ENCODE results near the gene RBM43. TPM values are rescaled to one million over a fixed set of nuclear protein-coding genes. Genes with fewer than 3 reads are reported as not detected.
"Not testable (repeated sequence)": the region's sequence is repeated elsewhere in the genome, so short reads cannot be mapped to it uniquely, and the experiment has no call there.

RBM43 gene
- 10 to 100 TPM in 4 of 5 experiments, 1 to 10 TPM in 1; 6.4 to 19.2 (median 15.7) TPM for total RNA-seq
- 1 to 10 TPM; 4.9 to 6.0 TPM for polyA plus RNA-seq
- total RNA-seq, result 16.8 reads per million, percentile 46 among the genes with 10 or more reads in this experiment

DNA sequence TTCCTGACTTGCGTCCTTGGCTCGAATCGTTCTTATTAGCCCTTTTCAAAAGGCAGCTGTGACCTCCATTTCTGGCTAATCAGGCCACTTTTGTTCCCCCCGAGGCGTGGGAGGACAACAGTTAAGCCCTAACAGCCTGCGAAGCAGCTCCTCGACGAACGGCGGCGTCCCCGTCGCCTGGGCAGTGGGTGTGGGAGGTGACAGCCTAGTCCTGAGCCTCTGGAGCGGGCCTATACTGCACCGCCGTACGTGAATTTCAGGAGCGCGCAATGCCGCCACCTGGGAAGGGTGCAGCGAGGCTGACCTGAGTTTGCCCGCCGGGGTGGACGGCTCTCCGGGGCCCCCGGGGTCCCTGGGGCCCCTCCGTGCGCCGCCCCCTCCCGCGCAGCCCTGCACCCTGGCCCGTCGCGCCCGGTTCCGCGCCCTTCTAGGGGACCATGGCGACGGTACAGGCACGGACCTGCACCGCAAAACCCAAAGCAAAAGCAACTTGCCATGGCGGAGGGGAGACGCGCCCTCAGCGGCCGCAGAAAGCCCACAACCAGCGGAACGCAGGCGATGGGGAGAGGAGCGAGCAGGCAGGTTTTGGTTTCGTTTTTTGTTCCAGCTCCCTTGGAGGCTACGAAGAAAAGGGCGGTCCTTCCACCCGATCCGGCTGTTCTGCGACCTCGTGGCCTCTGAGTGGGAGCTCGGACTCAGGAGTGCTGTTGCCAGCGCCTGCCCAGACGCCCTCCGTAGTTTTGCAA is at the start of gene RBM43:
RBM43 (minus strand) TSS at position 633 of the 746 bp plus-strand sequence; CDS start at position 497, 136 bp downstream.
- Histone ChIP-seq H3K9me3 (ENCODE audit: control insufficient read depth in 2 of 3, low read length in 3 of 3) (no peaks in the 10 kb centered on the region), H3K4me1 (ENCODE audit: control insufficient read depth in 2 of 2, insufficient read depth in 2 of 2, low read length in 2 of 2) (no peaks in the 10 kb centered on the region), H3K36me3 (ENCODE audit: control insufficient read depth in 2 of 3, insufficient read depth in 3 of 3, low read length in 3 of 3) (peaks cover 0 to 4% (median 0%) of the 10 kb centered on the region in 3 experiments), H3K4me3 (ENCODE audit: low read length) (peak within 1 kb of the TSS; percentile 87), H3K27ac (ENCODE audit: low read depth, low read length) (peak within 1 kb of the TSS; percentile 96), H3K27me3 (ENCODE audit: control insufficient read depth in 2 of 2, insufficient read depth in 2 of 2, low read length in 2 of 2) (no peaks in the 10 kb centered on the region)
- ChIA-PET POLR2A (interaction anchor here (0.6 to 5.4 kb wide), 15 partner anchors 8 to 1674 kb away, joined by 3 to 92 read pairs (median 4); partner anchors contain the start of genes MMADHC, NMI and RIF1), CTCF (interaction anchor here (0.6 to 2.0 kb wide), 2 partner anchors 149 to 165 kb away, joined by 3 to 4 read pairs; partner anchors contain the start of gene RIF1)
- H3K4me3 Mint-ChIP-seq, result peak within 1 kb of the TSS; percentile 85 to 98 (median 96)
- no peaks in the 10 kb centered on the region for H3K27me3 Mint-ChIP-seq
- peaks cover 0 to 8% (median 4%) of the 10 kb centered on the region in 5 donors for H3K36me3 Mint-ChIP-seq
- H3K9me3 Mint-ChIP-seq, result peaks cover 0 to 2% (median 0%) of the 10 kb centered on the region in 11 donors
- peak; percentile 91 for ATAC-seq
- intact Hi-C loops (cut with micrococcal nuclease), result loop anchor here (1.0 to 10.0 kb wide), 13 partner anchors 9 to 1677 kb away; partner anchors contain the start of genes ARL5A (in 2 of the 2), MMADHC (in 2 of the 2), NMI (in 2 of the 2) and PRPF40A (in 2 of the 2)
- peak; percentile 56 to 86 (median 80) for DNase-seq
- peak within 1 kb of the TSS; percentile 90 to 99 (median 99) for H3K27ac Mint-ChIP-seq
- H3K4me1 Mint-ChIP-seq, result peaks cover 11 to 47% (median 31%) of the 10 kb centered on the region in 7 donors

DNA sequence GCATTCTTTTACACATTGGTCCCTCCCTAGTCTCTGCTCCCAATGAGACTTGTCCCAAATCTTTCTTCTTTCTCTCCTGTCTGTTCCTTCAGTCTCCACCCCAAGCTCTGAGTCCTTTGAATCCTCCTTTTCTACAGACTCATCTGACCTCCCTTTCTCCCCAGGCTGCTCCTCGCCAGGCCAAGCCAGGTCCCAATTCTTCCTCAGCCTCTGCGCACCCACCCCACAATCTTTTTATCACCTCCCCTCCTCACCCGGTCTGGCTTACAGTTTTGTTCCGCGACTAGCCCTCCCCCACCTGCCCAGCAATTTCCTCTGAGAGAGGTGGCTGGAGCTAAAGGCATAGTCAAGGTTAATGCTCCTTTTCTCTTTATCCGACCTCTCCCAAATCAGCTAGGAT is 48.6 kb upstream of the RBM43 start:
- H3K4me3 ChIP-seq (ENCODE audit: low read length); H3K4me1 Mint-ChIP-seq; H3K36me3 Mint-ChIP-seq; H3K4me1 ChIP-seq (ENCODE audit: control insufficient read depth in 2 of 2, insufficient read depth in 2 of 2, low read length in 2 of 2); H3K9me3 ChIP-seq (ENCODE audit: control insufficient read depth in 2 of 3, low read length in 3 of 3); H3K27ac Mint-ChIP-seq; ATAC-seq; intact Hi-C loops (cut with micrococcal nuclease); H3K27me3 ChIP-seq (ENCODE audit: control insufficient read depth in 2 of 2, insufficient read depth in 2 of 2, low read length in 2 of 2); H3K36me3 ChIP-seq (ENCODE audit: control insufficient read depth in 2 of 3, insufficient read depth in 3 of 3, low read length in 3 of 3); H3K9me3 Mint-ChIP-seq; DNase-seq; POLR2A ChIA-PET; H3K4me3 Mint-ChIP-seq; H3K27ac ChIP-seq (ENCODE audit: low read depth, low read length); CTCF ChIA-PET: not testable (repeated sequence)
- peaks cover 0 to 13% (median 0%) of the 10 kb centered on the region in 5 donors for H3K27me3 Mint-ChIP-seq

GRCh38 chr2:151306621-151307020 is 45.0 kb upstream of the RBM43 start:
- Histone ChIP-seq H3K27me3 (ENCODE audit: control insufficient read depth in 2 of 2, insufficient read depth in 2 of 2, low read length in 2 of 2) (no peaks in the 10 kb centered on the region), H3K4me1 (ENCODE audit: control insufficient read depth in 2 of 2, insufficient read depth in 2 of 2, low read length in 2 of 2) (no peaks in the 10 kb centered on the region), H3K9me3 (ENCODE audit: control insufficient read depth in 2 of 3, low read length in 3 of 3) (no peaks in the 10 kb centered on the region), H3K36me3 (ENCODE audit: control insufficient read depth in 2 of 3, insufficient read depth in 3 of 3, low read length in 3 of 3) (no peaks in the 10 kb centered on the region), H3K27ac (ENCODE audit: low read depth, low read length) (no peak overlapping the region), H3K4me3 (ENCODE audit: low read length) (no peak overlapping the region)
- Mint-ChIP-seq H3K4me3 (no peak overlapping the region), H3K4me1 (no peaks in the 10 kb centered on the region), H3K27me3 (peaks cover 0 to 18% (median 3%) of the 10 kb centered on the region in 5 donors), H3K36me3 (peaks cover 0 to 3% (median 0%) of the 10 kb centered on the region in 5 donors), H3K9me3 (peaks cover 0 to 1% (median 0%) of the 10 kb centered on the region in 11 donors), H3K27ac (no peak overlapping the region)
- intact Hi-C loops (cut with micrococcal nuclease), result no loop called here
- CTCF ChIA-PET, result no interaction called here
- POLR2A ChIA-PET, result no interaction called here
- ATAC-seq (no peak), DNase-seq (no peak)

DNA sequence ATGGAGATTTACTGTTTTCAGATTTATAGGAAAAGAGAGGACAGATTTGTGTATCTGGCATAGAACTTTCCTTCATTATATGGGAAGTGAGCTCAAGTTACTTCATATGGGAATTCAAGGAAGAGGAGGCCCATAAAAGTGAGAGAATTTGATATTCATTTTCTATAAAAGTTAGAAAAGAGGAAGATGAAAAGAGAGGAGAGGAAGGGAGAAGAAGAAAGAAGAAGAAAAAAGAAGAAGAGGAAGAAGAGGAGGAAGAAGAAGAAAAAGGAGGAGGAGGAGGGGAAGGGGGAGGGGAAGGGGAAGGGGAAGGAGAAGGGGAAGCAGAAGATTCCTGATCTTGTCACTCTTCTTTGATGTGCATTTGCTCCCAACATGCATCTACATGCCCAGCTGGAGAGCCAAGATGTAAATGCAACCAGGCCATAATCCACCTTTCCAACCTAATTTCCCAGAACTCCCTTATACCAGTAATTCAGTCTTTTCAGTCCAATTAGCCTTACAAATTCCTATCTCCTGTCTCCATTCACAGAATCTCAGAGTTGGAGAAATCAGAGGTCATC is 43.5 kb upstream of the RBM43 start:
- DNase-seq (no peak), ATAC-seq (no peak)
- peaks cover 0 to 3% (median 0%) of the 10 kb centered on the region in 5 donors for H3K36me3 Mint-ChIP-seq
- no peaks in the 10 kb centered on the region for H3K4me1 Mint-ChIP-seq
- no peaks in the 10 kb centered on the region for H3K4me1 ChIP-seq (ENCODE audit: control insufficient read depth in 2 of 2, insufficient read depth in 2 of 2, low read length in 2 of 2)
- CTCF ChIA-PET, result no interaction called here
- peaks cover 0 to 1% (median 0%) of the 10 kb centered on the region in 11 donors for H3K9me3 Mint-ChIP-seq
- no peak overlapping the region for H3K4me3 Mint-ChIP-seq
- H3K36me3 ChIP-seq (ENCODE audit: control insufficient read depth in 2 of 3, insufficient read depth in 3 of 3, low read length in 3 of 3), result no peaks in the 10 kb centered on the region
- H3K27ac ChIP-seq (ENCODE audit: low read depth, low read length), result no peak overlapping the region
- POLR2A ChIA-PET, result interaction anchor here (0.9 kb wide), 1 partner anchor 12 kb away, joined by 8 read pairs; no protein-coding TSS in a partner anchor
- no peaks in the 10 kb centered on the region for H3K9me3 ChIP-seq (ENCODE audit: control insufficient read depth in 2 of 3, low read length in 3 of 3)
- H3K27me3 ChIP-seq (ENCODE audit: control insufficient read depth in 2 of 2, insufficient read depth in 2 of 2, low read length in 2 of 2), result no peaks in the 10 kb centered on the region
- intact Hi-C loops (cut with micrococcal nuclease), result no loop called here
- H3K27me3 Mint-ChIP-seq, result peaks cover 0 to 22% (median 3%) of the 10 kb centered on the region in 5 donors
- H3K4me3 ChIP-seq (ENCODE audit: low read length), result no peak overlapping the region
- peak overlapping the region in 1 of 9 donors; percentile 13 for H3K27ac Mint-ChIP-seq

- Mint-ChIP-seq H3K27ac (no peak overlapping the region), H3K4me3 (no peak overlapping the region), H3K36me3 (peaks cover 0 to 3% (median 0%) of the 10 kb centered on the region in 5 donors), H3K9me3 (peaks cover 0 to 1% (median 0%) of the 10 kb centered on the region in 11 donors), H3K27me3 (peaks cover 0 to 19% (median 3%) of the 10 kb centered on the region in 5 donors), H3K4me1 (peaks cover 0 to 7% (median 0%) of the 10 kb centered on the region in 7 donors)
- H3K27ac ChIP-seq (ENCODE audit: low read depth, low read length), result no peak overlapping the region
- intact Hi-C loops (cut with micrococcal nuclease), result no loop called here
- H3K4me3 ChIP-seq (ENCODE audit: low read length), result no peak overlapping the region
- H3K36me3 ChIP-seq (ENCODE audit: control insufficient read depth in 2 of 3, insufficient read depth in 3 of 3, low read length in 3 of 3), result no peaks in the 10 kb centered on the region
- ChIA-PET POLR2A (no interaction called here), CTCF (interaction anchor here (0.6 kb wide), 1 partner anchor 852 kb away, joined by 3 read pairs; no protein-coding TSS in a partner anchor)
- DNase-seq (no peak), ATAC-seq (no peak)
- H3K9me3 ChIP-seq (ENCODE audit: control insufficient read depth in 2 of 3, low read length in 3 of 3), result no peaks in the 10 kb centered on the region
- no peaks in the 10 kb centered on the region for H3K4me1 ChIP-seq (ENCODE audit: control insufficient read depth in 2 of 2, insufficient read depth in 2 of 2, low read length in 2 of 2)
- no peaks in the 10 kb centered on the region for H3K27me3 ChIP-seq (ENCODE audit: control insufficient read depth in 2 of 2, insufficient read depth in 2 of 2, low read length in 2 of 2)
These were observed 41.2 kb upstream of the RBM43 start for GRCh38 chr2:151302879-151303278.

DNA sequence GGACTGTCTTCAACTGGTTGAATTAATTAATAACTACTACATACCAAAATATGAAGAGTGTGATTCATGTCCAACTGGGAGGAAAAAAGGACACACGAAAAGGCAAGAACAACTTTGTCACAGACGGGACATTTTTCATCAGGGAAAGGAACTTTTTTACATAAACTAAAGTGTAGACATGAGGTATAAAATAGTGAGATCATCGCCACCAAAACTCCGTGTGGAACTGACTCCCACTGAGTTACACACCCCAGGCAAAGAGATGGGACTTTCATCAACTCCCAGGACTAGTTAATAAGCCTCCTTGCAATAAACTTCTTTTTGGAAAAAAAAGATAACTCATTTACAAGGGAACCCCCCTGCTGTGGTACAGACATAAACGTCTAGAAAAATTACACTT is 40.7 kb upstream of the RBM43 start:
- POLR2A ChIA-PET, result no interaction called here

More for the DNA sequence above, 40.7 kb upstream of the RBM43 start:
- H3K36me3 Mint-ChIP-seq, result peaks cover 0 to 3% (median 0%) of the 10 kb centered on the region in 5 donors
- no peak overlapping the region for H3K27ac Mint-ChIP-seq
- H3K27me3 Mint-ChIP-seq, result peaks cover 0 to 15% (median 3%) of the 10 kb centered on the region in 5 donors
- DNase-seq, result no peak
- no peak overlapping the region for H3K4me3 Mint-ChIP-seq
- H3K4me1 Mint-ChIP-seq, result peaks cover 0 to 12% (median 0%) of the 10 kb centered on the region in 7 donors
- no peaks in the 10 kb centered on the region for H3K36me3 ChIP-seq (ENCODE audit: control insufficient read depth in 2 of 3, insufficient read depth in 3 of 3, low read length in 3 of 3)
- CTCF ChIA-PET, result no interaction called here
- intact Hi-C loops (cut with micrococcal nuclease), result no loop called here
- H3K27ac ChIP-seq (ENCODE audit: low read depth, low read length), result no peak overlapping the region
- no peak for ATAC-seq
- no peaks in the 10 kb centered on the region for H3K27me3 ChIP-seq (ENCODE audit: control insufficient read depth in 2 of 2, insufficient read depth in 2 of 2, low read length in 2 of 2)
- H3K9me3 Mint-ChIP-seq, result peaks cover 0 to 2% (median 0%) of the 10 kb centered on the region in 11 donors
- H3K4me1 ChIP-seq (ENCODE audit: control insufficient read depth in 2 of 2, insufficient read depth in 2 of 2, low read length in 2 of 2), result no peaks in the 10 kb centered on the region
- H3K9me3 ChIP-seq (ENCODE audit: control insufficient read depth in 2 of 3, low read length in 3 of 3), result no peaks in the 10 kb centered on the region
- no peak overlapping the region for H3K4me3 ChIP-seq (ENCODE audit: low read length)
